ENCODE data around the gene MINDY3.
A peak's percentile ranks its signal among the peaks of the same experiment; 100 is the strongest.
"Not testable (repeated sequence)": the region's sequence is repeated elsewhere in the genome, so short reads cannot be mapped to it uniquely, and the experiment has no call there.

Gene MINDY3

GRCh38 chr10:15859906-15860691, at the start of gene MINDY3:
Gene MINDY3 (minus strand): TSS chr10:15860507. CDS start chr10:15860299, 208 bp downstream.
- DNase-seq = peak; percentile 88

- peak; percentile 12 for DNase-seq
Observed at GRCh38 chr10:15901889-15902288, 41.6 kb upstream of the MINDY3 start.

GRCh38 chr10:15898046-15898445, 37.7 kb upstream of the MINDY3 start:
- DNase-seq = peak; percentile 2

- DNase-seq = no peak
Observed at GRCh38 chr10:15897287-15897686, 37.0 kb upstream of the MINDY3 start.

- DNase-seq = no peak
Observed at GRCh38 chr10:15896654-15897053, 36.3 kb upstream of the MINDY3 start.

- DNase-seq = no peak
Observed at GRCh38 chr10:15884447-15884846, 24.1 kb upstream of the MINDY3 start.

GRCh38 chr10:15881542-15881941, 21.2 kb upstream of the MINDY3 start:
- no peak for DNase-seq

GRCh38 chr10:15879663-15880062, 19.4 kb upstream of the MINDY3 start:
- DNase-seq = peak; percentile 95

- DNase-seq = peak; percentile 68
Observed at GRCh38 chr10:15879058-15879457, 18.8 kb upstream of the MINDY3 start.

- DNase-seq = peak; percentile 11
Observed at GRCh38 chr10:15877836-15878576, 17.7 kb upstream of the MINDY3 start.

- DNase-seq = not testable (repeated sequence)
Observed at GRCh38 chr10:15876274-15876673, 16.0 kb upstream of the MINDY3 start.

GRCh38 chr10:15872645-15873044, 12.3 kb upstream of the MINDY3 start:
- not testable (repeated sequence) for DNase-seq

GRCh38 chr10:15871823-15872222, 11.5 kb upstream of the MINDY3 start:
- DNase-seq = no peak

- peak; percentile 2 for DNase-seq
Observed at GRCh38 chr10:15869935-15870334, 9.6 kb upstream of the MINDY3 start.

GRCh38 chr10:15868006-15868405, 7.7 kb upstream of the MINDY3 start:
- DNase-seq = no peak

- no peak for DNase-seq
Observed at GRCh38 chr10:15865304-15865703, 5.0 kb upstream of the MINDY3 start.

GRCh38 chr10:15864419-15864818, 4.1 kb upstream of the MINDY3 start:
- no peak for DNase-seq

GRCh38 chr10:15863733-15864132, 3.4 kb upstream of the MINDY3 start:
- peak; percentile 92 for DNase-seq

GRCh38 chr10:15863323-15863722, 3.0 kb upstream of the MINDY3 start:
- no peak for DNase-seq

GRCh38 chr10:15860692-15861201, 440 bp upstream of the MINDY3 start:
- no peak for DNase-seq

GRCh38 chr10:15859509-15859905, 800 bp downstream of the MINDY3 start:
- no peak for DNase-seq

GRCh38 chr10:15858861-15859281, 1.4 kb downstream of the MINDY3 start:
- no peak for DNase-seq

- peak; percentile 5 for DNase-seq
Observed at GRCh38 chr10:15857107-15857575, 3.2 kb downstream of the MINDY3 start.

Measured in NCI-H69 (cell line).